Peyer's patch (tissue), 4 donors: ENCODE measurements around the gene RSAD2. TPM values are rescaled to one million over a fixed set of nuclear protein-coding genes. Genes with fewer than 3 reads are reported as not detected.
"Not testable (repeated sequence)": the region's sequence is repeated elsewhere in the genome, so short reads cannot be mapped to it uniquely, and the experiment has no call there.

ENCODE experiments used
- DNase-seq, 3 donors: peaks; one replicate each; pipeline ENCODE4 v3.0.0-alpha.2; 2017 to 2019
- H3K27ac ChIP-seq, 4 donors: fragments of 200-600 bp; sonication (generic); one replicate each; pipeline ENCODE4 v1.5.1; 2016 to 2019
- H3K27me3 ChIP-seq, 2 donors: fragments of 200-600 bp; sonication (generic); one replicate each; pipeline ENCODE4 v1.5.1; 2019
- H3K36me3 ChIP-seq, 3 donors: fragments of 200-600 bp; sonication (generic); one replicate each; pipeline ENCODE4 v1.5.1; 2016 to 2019
- H3K4me1 ChIP-seq, 4 donors: fragments of 200-600 bp; sonication (generic); one replicate each; pipeline ENCODE4 v1.5.1; 2016 to 2019
- H3K4me3 ChIP-seq, 4 donors: fragments of 200-600 bp; sonication (generic); 1 replicate in 3 of 4; 2 replicates in 1 of 4; pipeline ENCODE4 v1.5.1; 2016 to 2019; ENCODE audit warnings: mild to moderate bottlenecking in 1 of 4
- H3K9me3 ChIP-seq, 4 donors: fragments of 200-600 bp; sonication (generic); one replicate each; pipeline ENCODE4 v1.5.1; 2016 to 2019; ENCODE audit warnings: mild to moderate bottlenecking in 1 of 4
- POLR2A ChIP-seq, 2 donors: fragments of 450-650 bp; IDR thresholded peaks; one replicate each; pipeline ENCODE4 v1.5.1; 2017; ENCODE audit warnings: antibody characterized with exemption in 2 of 2, mild to moderate bottlenecking in 2 of 2, moderate library complexity in 2 of 2
- total RNA-seq, 4 donors: library from RNA; depleted of rRNA; stranded (reverse); fragments of >200 nt; gene quantifications; one replicate each; pipeline ENCODE4 v1.1.0, GENCODE V29; 2016
- TF ChIP-seq, protein P1 (sequence below), 6 experiments: fragments of 450-650 bp in 4 of 6; fragments of 200-600 bp in 2 of 6; sonication (generic) in 1 of 6; IDR thresholded peaks; one replicate each; pipeline ENCODE4 v1.5.1; 2017 to 2019; ENCODE audit warnings: antibody characterized with exemption in 6 of 6, mild to moderate bottlenecking in 3 of 6, moderate library complexity in 1 of 6

Gene RSAD2
- total RNA-seq, 4 donors from 2014 or later: 1.2 to 5.8 (median 2.2) TPM

DNA sequence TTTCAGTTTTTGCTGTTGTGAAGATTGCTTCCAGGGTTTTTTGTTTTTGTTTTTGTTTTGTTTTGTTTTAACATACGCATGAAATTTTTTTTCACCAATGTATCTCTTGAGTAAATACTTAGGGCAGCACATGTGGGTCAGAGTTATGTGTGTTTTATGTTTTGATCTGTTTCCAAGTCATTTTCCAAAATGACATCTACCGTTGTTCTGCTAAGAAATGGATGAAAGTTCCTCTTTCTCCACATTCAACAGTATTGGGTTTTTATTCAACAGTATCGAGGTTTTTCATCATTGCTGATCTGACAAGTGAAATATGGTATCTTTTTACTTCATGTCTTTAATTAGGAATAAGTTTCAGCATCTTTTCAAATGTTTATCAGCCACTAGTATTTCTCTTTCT lies 56.3 kb downstream of the RSAD2 start:
- DNase-seq: no peak
- Histone ChIP-seq H3K27me3 (no peaks in the 10 kb centered on the region), H3K9me3 (no peaks in the 10 kb centered on the region), H3K4me3 (no peak overlapping the region), H3K27ac (no peak overlapping the region), H3K4me1 (no peaks in the 10 kb centered on the region), H3K36me3 (no peaks in the 10 kb centered on the region)
- TF ChIP-seq, protein P1, sequence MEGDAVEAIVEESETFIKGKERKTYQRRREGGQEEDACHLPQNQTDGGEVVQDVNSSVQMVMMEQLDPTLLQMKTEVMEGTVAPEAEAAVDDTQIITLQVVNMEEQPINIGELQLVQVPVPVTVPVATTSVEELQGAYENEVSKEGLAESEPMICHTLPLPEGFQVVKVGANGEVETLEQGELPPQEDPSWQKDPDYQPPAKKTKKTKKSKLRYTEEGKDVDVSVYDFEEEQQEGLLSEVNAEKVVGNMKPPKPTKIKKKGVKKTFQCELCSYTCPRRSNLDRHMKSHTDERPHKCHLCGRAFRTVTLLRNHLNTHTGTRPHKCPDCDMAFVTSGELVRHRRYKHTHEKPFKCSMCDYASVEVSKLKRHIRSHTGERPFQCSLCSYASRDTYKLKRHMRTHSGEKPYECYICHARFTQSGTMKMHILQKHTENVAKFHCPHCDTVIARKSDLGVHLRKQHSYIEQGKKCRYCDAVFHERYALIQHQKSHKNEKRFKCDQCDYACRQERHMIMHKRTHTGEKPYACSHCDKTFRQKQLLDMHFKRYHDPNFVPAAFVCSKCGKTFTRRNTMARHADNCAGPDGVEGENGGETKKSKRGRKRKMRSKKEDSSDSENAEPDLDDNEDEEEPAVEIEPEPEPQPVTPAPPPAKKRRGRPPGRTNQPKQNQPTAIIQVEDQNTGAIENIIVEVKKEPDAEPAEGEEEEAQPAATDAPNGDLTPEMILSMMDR (IDR thresholded peaks at IDR 0.05): no peak
- no peak for TF ChIP-seq POLR2A (IDR thresholded peaks at IDR 0.05)

DNA sequence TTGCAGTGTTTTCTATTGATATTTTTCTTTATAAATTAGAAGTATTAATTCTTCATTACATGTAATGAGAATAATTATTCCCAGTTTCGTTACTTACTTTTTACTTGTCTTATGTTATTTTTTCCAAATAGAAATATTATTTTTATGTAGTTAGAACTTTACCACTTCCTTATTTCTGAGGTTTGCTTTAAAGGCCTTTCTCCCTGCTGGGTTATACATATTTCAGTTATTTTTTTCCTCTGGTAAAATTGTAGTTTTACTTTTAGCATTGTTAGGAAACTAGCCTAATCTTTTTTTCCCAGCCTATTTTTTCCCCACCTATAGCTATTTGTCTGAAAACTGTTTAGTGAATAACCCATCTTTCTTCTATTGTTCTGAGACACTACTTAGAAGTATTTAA lies 56.8 kb downstream of the RSAD2 start:
- Histone ChIP-seq H3K4me1 (no peaks in the 10 kb centered on the region), H3K36me3 (no peaks in the 10 kb centered on the region), H3K27me3 (no peaks in the 10 kb centered on the region), H3K27ac (no peak overlapping the region), H3K9me3 (no peaks in the 10 kb centered on the region), H3K4me3 (no peak overlapping the region)
- no peak for DNase-seq
- TF ChIP-seq, protein P1 (IDR thresholded peaks at IDR 0.05): no peak
- TF ChIP-seq POLR2A (IDR thresholded peaks at IDR 0.05): no peak

DNA sequence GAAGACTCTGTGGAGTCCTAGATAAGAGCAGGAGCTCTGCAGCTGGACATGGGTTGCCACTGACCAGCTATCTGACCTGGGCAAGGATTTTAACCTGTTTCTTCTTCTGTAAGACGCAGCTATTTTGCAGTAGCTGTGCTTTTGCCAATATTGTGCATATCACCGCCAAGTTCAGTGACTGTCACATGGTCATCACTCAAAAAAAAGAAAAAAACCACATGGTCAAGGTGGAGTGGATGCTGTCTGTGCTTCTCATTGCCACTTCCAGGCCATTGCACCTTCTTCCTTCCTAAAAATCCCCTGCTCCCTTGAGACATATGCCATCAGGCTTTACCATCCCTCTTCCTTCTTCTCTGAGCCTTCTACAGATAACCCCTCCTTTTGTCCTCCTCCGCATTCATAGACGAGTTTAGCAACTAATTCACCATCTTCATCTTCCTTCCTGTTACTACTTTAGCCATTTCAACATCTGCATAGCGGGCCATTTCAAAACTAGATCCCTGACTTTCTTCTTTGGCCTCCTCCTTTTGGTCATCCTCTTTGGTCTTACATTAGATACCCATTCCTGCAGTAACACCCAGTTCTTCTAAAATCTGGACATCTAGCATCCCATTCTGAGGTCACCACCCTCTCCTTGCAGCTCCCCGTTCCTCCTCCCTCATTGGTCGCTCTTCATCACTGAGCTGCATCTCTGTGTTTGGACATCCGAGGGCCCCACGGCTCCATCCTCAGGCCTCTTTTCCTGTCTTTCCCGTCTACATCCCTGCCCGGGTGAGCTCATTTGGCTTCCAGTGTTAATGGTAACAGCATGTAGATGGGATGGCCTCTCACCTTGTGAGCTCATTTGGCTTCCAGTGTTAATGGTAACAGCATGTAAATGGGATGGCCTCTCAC lies 57.4 kb downstream of the RSAD2 start:
- Histone ChIP-seq H3K27me3 (no peaks in the 10 kb centered on the region), H3K9me3 (no peaks in the 10 kb centered on the region), H3K4me3 (no peak overlapping the region), H3K4me1 (no peaks in the 10 kb centered on the region), H3K36me3 (no peaks in the 10 kb centered on the region), H3K27ac (no peak overlapping the region)
- TF ChIP-seq, protein P1 (IDR thresholded peaks at IDR 0.05): no peak
- TF ChIP-seq POLR2A (IDR thresholded peaks at IDR 0.05): no peak
- DNase-seq: no peak

DNA sequence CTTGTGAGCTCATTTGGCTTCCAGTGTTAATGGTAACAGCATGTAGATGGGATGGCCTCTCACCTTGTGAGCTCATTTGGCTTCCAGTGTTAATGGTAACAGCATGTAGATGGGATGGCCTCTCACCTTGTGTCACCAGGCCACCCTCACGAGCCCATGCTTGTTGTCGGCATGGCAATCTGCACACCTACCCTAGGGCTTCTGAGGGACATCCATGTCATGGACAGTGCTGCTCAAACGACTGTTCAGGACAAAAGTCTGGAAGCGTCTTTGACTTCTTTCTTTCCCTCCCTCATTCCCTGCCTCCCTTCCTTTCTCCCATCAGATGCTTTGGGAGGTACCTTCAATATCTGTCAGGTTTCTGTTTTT lies 58.1 kb downstream of the RSAD2 start:
- not testable (repeated sequence) for H3K9me3 ChIP-seq, DNase-seq, H3K36me3 ChIP-seq, H3K4me1 ChIP-seq, H3K27ac ChIP-seq, H3K4me3 ChIP-seq, H3K27me3 ChIP-seq

DNA sequence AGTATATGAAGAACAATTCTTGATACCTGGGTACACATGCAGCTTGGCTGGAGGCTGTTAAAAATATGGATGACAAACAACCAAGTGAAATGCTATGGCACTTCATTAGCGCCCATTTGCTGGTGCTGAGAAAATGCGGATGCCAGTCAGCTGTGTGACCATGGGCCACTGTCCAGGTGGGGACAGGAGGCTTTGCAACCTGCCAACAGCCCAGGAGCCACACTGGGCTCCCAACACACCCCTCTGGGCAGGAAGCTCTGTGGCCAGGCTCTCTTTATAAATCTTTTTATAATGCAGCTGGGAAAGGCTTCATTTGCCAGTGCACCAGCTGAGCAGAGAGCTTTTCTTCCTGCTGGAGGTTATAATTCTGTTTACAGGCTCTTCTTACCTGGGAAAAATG lies 59.6 kb downstream of the RSAD2 start:
- H3K27ac ChIP-seq: no peak overlapping the region
- no peaks in the 10 kb centered on the region for H3K9me3 ChIP-seq
- no peak for TF ChIP-seq POLR2A (IDR thresholded peaks at IDR 0.05)
- TF ChIP-seq, protein P1 (IDR thresholded peaks at IDR 0.05): no peak
- no peak for DNase-seq
- no peaks in the 10 kb centered on the region for H3K27me3 ChIP-seq
- H3K4me3 ChIP-seq: no peak overlapping the region
- no peaks in the 10 kb centered on the region for H3K4me1 ChIP-seq
- H3K36me3 ChIP-seq: peaks cover 0 to 7% (median 0%) of the 10 kb centered on the region in 3 donors

DNA sequence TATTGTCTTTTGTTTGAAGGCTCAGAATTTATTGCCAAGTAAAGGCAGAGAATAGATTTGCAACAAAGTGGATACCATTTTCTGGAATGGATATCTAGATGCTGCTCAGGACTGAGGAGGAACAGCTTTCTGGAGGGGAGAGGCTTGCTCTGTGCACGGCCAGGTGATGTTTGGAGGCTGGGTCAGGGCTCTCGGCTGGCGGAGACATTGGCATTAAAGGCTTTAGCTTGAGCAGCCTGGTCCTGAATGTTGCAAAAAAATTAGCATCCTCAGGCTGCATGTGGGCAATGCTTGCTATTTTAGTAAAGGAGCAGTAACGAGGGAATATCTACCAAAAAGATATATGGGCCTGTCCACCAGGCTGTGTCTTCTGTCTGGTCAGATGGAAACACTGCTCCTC lies 60.0 kb downstream of the RSAD2 start:
- Histone ChIP-seq H3K27ac (no peak overlapping the region), H3K4me3 (no peak overlapping the region), H3K27me3 (no peaks in the 10 kb centered on the region), H3K4me1 (no peaks in the 10 kb centered on the region), H3K36me3 (peaks cover 0 to 7% (median 0%) of the 10 kb centered on the region in 3 donors), H3K9me3 (no peaks in the 10 kb centered on the region)
- TF ChIP-seq POLR2A (IDR thresholded peaks at IDR 0.05): no peak
- TF ChIP-seq, protein P1 (IDR thresholded peaks at IDR 0.05): no peak
- DNase-seq: no peak
